Hypothalamus (tissue), 51 donors: Measurements from ENCODE around the gene GGNBP2.
"Not testable (repeated sequence)": the region's sequence is repeated elsewhere in the genome, so short reads cannot be mapped to it uniquely, and the experiment has no call there.

Experiments
- DNase-seq, 51 donors: peaks; one replicate each; lab custom pipeline; 2025; lab: John Stamatoyannopoulos, UW

GGNBP2 gene, protein sequence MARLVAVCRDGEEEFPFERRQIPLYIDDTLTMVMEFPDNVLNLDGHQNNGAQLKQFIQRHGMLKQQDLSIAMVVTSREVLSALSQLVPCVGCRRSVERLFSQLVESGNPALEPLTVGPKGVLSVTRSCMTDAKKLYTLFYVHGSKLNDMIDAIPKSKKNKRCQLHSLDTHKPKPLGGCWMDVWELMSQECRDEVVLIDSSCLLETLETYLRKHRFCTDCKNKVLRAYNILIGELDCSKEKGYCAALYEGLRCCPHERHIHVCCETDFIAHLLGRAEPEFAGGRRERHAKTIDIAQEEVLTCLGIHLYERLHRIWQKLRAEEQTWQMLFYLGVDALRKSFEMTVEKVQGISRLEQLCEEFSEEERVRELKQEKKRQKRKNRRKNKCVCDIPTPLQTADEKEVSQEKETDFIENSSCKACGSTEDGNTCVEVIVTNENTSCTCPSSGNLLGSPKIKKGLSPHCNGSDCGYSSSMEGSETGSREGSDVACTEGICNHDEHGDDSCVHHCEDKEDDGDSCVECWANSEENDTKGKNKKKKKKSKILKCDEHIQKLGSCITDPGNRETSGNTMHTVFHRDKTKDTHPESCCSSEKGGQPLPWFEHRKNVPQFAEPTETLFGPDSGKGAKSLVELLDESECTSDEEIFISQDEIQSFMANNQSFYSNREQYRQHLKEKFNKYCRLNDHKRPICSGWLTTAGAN

DNA sequence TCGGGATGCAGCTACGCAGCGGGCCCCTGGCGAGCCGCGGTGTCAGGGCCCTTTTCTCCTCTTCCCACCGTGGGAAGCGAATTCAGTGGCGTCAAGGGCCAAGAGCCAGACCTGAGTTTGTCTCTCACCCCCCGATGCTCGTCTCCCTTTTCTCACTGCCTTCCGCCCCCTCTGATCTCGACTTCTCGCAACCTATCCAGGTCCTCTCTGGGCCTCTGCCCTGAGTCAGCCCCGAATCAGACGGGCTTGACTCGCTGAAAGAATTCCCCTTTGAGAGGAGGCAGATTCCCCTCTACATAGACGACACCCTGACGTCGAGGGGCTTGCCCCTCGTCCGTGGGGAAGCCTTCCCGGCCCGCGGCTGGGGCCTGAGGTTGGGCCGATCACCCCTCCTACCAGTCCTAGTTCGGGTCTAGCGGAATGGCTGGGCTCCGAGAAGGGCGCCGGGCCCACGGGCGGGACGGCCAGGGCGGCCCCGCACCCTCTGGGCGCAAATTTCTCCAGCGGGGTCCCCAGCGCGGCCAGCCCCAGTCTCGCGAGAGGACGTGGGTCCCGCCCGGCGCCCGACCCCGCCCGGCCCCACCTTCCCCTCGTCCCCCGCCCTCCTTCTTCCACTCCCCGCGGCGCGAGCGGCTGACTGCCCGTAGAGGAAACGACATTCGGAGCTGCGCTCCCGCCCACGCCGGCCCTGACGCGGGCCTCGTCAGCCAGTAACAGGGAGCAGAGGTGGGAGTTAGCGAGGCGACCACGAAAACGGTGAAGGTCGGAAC lies at the start of gene GGNBP2:
TSS of gene GGNBP2 (plus strand) at position 613 of the 770 bp plus-strand sequence. CDS start 806 bp downstream, outside the sequence.
- peak in 50 of 51 donors; percentile 67 to 94 (median 83) for DNase-seq

DNA sequence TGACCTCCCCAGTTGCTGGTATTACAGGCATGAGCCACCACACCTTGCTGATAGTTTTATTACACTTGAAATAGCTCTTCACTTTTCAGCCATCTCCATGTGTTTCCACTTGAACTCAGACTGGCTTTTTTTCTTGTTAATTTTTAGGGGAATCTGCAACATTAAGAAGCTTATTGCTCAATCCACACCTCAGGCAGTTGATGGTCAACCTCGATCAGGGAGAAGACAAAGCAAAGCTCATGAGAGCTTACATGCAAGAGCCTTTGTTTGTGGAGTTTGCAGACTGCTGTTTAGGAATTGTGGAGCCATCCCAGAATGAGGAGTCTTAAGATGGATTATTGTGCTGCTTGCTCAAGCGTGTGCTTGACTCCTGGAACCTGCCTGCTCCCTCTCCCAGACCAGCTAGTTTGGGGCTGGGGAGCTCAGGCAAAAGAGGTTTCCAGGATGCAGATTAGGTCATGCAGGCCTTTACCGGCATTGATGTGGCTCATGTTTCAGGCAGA lies 49.6 kb upstream of the GGNBP2 start:
- DNase-seq, result no peak

DNA sequence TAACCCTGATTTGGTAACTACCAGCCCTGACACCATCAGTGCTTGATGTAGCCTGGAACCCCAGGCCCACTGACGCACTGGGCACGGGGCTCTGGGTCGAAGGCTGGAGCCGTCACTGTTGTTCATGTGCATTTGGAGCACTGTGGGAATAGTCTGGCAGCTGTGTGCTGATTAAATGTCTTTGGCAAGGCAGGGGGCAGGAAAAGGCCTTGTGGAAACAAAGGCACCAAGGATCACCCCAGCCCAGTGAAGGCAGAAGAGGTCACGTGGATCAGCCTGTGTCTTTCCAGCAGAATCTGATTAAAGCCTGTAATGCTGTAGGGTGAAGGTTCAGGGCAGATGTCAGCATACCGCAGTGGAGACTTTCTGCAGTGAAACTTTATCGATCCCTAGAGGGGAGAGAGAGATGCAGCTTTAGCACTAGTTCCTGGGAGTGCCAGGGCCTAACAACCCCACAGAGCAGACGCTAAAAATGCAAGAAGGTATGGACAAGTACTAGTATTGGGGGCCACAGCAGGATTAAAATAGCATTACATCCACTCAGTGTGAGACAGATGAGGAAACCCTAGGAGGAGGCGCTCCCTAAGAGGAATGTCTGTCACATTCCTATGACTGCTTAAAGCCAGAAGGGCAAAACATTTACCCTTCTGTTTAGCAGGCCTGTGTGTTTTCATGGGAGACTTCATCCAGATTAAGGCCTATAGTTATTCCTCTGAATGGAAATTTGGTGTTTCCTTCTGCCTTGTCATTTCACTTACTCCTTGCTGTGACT lies 48.5 kb upstream of the GGNBP2 start:
- DNase-seq, result peak in 22 of 51 donors; percentile 3 to 66 (median 28)

DNA sequence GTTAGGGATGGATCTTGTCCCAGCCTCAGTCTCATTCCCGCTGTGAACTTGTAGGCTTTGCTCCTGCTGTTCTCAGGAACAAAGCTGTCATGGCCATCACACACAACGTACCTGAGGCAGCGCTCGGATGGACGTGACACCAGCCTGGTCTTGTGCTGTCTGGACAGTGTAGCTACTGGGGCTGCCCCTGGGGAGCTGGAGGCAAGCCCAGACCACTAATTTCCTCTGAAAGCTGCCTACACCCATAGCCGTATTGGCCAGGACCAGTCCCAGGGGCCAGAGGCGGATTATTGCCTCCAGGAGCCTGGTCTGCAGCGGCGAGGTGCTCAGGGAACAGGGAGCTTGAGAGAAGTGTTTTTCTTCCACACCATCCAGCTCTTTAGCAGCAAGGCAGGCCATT lies 46.6 kb upstream of the GGNBP2 start:
- DNase-seq, result no peak

DNA sequence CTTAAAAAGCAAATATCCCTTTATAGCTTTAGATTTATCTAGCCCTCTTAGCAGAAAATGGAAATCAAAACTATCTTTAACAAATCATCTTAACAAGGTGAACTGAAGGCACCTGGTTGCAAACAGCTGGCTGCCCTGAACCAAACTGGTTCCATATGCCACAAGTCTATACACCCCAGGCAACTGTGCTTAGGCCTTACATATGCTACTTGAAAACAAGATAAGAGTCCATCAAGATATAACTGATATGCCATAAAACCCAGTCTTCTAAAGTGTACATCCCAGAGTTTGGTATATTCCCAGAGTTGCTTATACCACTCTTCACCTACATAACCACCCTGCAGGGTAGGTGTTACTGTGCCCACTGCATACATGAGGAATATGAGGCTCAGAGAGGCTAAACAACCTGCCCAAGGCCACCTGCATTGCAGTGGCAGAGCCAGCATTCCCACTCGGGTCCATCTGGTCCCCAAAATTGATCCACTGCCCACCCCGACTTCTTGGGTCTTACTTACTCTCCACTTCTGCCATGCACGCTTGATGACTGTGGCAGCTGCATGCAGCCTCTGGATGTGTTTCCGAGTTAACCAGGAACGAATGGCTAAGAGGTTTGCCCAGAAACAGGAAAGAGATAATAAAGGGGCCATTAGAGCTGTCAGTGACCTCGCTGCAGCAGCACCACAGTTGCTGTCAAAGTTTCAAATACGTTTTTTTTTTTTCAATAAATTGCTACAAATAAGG lies 46.0 kb upstream of the GGNBP2 start:
- no peak for DNase-seq

DNA sequence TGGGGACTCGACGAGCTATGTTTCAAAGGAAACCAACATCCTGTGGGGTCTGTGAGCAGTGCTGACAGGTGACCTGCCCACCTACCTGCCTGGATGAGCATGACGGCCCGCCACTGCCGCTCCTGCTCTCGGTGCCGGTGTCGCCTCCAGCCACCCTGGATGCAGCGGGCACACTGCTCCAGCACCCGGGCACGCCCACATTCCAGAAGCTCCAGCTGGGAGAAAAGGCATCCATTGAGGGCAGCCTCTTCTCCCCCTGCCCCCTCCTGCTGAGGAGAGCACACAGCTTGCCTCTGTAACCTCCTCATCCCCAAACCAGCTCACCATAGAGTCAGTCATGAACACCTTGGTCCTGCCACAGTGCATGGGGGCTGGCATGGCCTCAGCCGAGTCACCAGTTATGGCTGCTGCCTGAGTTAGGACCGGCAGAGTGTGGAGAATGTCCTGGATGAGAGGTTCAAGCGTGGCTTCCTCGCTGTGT lies 43.9 kb upstream of the GGNBP2 start:
- no peak for DNase-seq

DNA sequence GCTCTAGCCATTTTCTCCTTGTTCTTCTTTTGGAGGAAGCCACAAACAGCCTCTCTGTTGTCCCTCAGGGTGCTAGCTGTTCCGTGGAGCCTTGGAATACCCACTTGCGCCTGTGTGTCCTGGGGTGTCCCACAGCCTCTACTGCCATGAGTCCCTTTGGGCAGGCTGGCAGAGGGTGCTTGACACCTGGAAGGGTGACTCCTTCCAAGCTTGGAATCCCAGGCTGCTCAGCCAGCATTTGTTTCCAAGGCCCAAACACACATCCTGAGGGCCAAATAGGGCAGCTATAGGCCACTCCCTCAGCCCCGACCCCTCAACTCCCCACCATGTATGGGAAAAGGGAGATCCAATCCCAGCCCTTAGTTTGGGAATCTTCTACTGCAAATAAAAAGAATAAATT lies 43.4 kb upstream of the GGNBP2 start:
- DNase-seq, result no peak

DNA sequence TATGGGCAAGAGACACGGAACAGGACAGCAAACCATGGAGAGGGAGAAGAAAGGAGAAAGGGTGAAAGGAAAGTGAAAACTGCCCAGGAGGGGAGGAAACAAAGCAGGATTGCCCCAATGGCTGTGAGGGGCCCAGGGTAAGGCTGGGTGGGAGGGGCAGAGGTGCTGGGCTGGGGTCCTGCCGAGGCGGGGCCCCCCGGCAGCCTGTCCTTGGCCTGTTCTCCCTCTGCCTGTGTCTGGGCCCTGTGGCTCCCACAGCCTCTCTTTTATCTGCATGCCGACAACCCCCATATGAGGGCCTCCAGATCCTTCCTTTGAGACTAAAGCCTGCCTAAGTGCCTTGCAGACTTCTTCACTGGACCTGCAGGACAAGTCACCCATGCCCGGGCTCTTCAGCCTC lies 42.8 kb upstream of the GGNBP2 start:
- no peak for DNase-seq

DNA sequence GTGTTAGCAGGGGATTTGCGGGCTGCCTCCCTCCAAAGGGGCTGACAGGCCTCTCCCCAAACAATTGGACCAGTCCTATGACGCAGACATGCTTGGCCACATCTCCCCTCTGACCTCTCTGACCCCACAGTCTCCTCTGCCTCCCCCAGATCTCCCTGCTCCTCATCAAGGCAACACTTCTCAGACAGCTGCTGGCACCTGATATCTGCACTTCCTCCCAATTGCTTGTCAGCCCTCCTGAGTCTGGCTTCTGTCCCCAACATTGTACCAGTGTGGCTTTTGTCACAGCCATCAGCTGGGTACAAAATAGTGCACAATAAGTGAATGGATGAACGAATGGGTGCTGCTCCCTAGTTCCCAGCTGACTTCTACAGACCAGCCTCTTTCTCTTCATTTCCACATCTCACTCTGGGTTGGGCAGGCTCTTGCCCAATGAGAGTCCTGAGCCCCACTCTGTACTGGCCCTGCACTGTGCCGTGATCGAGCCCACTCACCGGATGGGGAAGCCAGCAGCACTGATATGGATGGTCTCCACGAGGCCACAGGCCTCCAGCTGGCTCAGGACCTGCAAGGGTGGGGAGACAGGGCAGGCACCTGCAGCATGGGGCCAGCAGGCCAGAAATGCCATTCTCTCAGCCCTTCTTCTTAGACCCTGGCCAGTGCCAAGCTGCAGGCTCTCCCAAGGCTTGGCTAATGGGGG lies 41.1 kb upstream of the GGNBP2 start:
- no peak for DNase-seq

DNA sequence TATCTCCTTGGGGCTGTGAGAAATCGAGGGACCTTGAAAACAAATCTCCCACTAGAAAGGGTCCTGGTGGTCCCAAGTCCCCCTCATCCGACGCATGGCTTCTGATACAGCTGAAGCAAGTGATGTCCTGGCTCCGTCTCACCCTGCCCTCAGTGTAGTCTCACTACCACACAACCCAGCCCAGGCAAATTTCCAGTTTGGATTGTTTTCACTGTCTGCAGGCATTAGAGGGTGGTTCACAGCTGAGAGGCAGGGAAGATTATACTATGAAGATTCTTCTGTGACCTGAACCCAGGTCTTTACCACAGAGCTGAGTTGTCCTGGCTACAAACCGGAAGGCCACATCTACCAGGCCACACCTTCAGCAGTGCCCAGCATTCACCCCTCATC lies 40.6 kb upstream of the GGNBP2 start:
- DNase-seq, result no peak

DNA sequence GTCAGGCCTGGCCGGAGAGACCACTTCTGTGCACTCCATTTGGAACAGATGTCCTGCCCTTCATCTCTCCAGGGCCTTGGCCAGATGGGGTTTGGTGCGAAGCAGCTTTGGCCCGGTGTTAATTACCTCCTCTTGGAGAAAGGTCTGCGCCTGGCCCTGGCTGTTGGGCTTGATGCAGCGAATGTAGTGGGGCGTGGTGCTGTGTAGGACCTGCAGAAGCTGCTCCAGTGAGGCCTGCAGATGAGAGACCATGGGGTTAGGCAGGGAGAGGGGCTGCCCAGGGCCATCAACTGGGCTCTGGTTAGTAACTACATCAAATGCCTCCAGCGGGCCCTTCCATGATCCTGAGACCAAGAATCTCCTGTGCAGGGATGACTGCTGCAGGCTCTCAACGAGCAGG lies 39.5 kb upstream of the GGNBP2 start:
- DNase-seq, result no peak

DNA sequence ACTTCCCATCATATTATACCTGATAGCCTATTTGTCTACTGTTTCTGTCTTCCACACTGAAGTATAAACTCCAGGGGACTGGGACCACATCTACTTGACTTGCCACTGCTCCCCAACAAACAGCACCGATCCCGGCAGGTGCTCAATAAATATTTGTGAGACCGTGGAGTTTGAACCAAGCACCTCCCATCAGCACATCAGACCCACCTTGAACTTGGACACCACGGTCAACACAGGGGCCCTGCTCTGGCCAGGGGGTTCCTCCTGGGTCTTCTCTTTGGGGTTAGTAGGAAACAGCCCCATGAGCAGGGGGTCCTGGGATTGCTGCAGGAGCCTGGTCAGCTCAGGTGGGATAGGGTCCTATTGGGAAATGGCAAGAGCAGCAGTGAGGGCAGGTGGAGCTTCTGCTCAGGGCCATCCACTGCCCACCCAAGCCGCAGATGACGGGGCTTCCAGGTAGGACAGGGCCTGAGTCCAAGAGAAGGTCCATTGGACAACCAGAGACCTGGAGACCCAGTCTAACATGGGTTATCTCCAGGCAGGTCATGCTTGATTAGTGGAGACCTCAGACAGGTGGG lies 38.4 kb upstream of the GGNBP2 start:
- no peak for DNase-seq

DNA sequence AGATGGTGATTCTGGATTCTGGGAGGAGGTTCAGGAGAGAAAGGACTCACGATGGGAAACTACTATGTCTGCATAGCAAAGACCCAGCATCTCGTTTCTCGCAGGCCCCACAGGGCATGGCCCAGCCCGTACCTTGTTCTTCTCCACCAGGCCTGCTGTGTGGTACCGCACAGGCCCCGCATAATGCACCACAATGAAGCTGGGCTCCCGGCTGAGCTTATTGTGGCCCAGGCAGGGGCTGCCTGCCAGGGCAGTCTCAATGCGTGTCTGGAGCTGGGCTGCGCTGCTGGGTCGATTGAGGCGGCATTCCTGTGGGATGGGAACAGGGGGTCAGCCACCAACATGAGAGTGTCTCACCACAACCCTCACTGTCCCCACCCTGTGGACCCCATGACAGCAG lies 37.9 kb upstream of the GGNBP2 start:
- DNase-seq, result no peak

DNA sequence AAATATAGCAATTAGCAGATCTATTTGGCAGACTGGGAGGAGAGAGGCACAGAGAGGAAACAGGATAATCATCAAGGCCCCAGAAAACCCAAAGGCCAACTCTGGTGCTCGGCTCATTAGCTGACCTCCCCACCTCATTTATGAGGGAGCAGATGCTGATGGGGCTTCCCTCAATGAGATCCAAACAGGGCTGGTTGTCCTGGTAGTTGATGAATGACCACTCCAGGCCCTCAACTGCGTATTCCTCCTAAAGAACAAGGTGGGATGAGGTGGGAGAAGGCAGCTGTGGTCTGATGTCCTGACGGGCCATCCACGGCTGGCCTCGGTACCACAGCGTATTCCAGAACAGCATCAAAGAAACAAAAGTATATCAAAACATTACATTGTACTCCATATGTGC lies 37.5 kb upstream of the GGNBP2 start:
- no peak for DNase-seq

DNA sequence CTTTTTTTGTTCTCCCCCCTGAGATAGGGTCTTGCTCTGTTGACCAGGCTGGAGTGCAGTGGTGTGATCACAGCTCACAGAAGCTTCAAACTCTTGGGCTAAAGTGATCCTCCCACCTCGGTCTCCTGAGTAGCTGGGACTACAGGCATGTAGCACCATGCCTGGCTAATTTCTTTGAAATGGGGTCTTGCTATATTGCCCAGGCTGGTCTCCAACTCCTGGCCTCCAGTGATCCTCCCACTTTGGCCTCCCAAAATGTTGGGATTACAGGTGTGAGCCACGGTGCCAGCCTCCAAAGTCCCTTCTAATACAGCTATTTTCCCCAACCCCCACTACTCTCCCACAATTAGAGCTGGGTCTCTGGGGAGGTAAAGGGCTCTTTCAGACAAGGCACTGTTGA lies 36.3 kb upstream of the GGNBP2 start:
- not testable (repeated sequence) for DNase-seq

DNA sequence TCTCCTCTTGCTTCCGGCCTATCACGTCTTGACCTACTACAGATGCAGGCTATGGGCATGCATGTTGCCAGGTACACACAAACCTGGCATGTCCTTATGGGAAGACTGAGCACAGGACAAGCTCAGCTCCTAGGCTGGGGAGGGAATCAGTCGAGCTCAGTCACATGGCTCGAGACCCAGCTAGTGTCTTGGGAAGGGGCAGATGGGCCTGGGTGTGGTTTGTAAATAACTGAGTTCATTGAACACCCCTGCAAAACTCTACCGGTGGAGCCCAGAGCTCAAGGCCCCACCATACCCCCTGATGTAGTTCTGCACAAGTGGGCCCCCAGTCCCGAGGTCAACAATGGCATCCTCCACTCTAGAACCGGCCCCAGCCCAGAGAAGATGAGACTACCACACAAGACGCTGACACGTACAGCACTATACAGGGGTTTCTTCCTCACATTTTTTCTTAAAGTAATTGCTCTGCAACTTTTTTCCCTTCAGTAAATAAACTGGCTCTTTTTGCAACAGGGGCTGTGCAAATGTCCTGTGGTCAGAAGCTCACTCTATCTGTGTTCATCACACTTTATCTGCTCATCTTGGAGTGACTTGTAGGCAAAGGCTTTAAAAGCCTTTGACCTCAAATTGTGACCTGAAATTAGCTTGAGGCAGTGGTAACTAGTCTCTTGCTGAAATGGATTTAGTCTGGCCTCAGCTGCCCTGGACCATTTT lies 35.3 kb upstream of the GGNBP2 start:
- DNase-seq, result no peak

DNA sequence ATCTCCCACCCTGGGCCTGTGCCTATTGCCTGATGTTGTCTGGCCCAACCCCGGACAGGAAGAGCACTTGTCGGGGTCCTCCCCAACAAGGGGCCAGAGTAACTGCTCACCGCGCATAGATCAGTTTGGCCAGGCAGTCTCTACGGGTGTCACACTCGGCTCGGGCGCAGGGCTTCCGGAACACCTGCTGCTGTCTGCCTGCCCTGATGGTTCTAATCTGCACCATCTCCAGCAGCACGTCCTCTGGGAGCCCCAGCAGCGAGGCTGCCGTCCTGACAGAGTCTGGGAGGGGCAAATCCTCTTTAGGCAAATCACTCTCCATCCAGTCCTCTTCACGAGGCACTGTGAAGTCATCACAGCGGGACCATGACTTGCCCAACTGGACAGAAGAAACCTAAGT lies 34.1 kb upstream of the GGNBP2 start:
- DNase-seq, result no peak

DNA sequence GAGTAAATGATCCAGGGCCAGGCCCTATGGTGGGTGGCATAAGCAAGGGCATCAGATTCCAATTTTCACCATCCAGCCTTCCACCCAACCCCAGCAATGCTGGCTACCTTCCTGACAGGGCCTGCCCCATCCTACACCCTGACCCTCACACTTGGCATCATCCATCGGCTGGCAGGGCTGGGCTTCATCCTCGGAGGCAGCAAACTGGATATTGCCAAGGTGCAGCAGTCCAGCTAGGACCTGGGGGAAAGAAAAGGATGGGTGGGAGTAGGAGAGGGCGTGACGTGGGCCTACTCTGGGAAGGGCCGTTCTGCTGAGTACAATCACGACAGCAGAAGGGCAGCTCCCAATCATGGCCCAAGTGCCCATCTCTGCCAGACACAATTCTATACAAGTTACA lies 33.5 kb upstream of the GGNBP2 start:
- no peak for DNase-seq
